HepG2 (cell line): Measurements from ENCODE around the gene ATG9A. TPM values are rescaled to one million over a fixed set of nuclear protein-coding genes. Genes with fewer than 3 reads are reported as not detected.

Experiments
- ATAC-seq: fragments of 200-7000 bp; cut with Tn5 transposase; 3 replicates; pipeline ENCODE4 v1.9.1; 2020; ENCODE audit warnings: mild to moderate bottlenecking, moderate library complexity
- BruUV-seq: library from RNA; stranded (reverse); fragments of 400-500 nt; replicated peaks from 2 replicates; lab custom pipeline; 2021; lab: Mats Ljungman, UMichigan
- CTCF ChIA-PET: fragments of 300-600 bp; formaldehyde crosslinking; extraction: SDS; loops from one replicate; lab custom pipeline; 2021; ENCODE audit warnings: low total read pairs, inconsistent platforms, low intra/inter-chr PET ratio; lab: Yijun Ruan, JAX
- POLR2A ChIA-PET: fragments of 350-600 bp; sonication (Branson Sonifier 250); formaldehyde crosslinking; loops from one replicate; lab custom pipeline; 2020; ENCODE audit warnings: antibody characterized with exemption, inconsistent platforms; lab: Yijun Ruan, JAX
- DNase-seq: peaks from one replicate; pipeline ENCODE4 v3.0.0-alpha.2; 2015; ENCODE audit warnings: low spot score
- FAIRE-seq: peaks from 3 replicates; lab custom pipeline; 2011; peaks lifted over from hg19 to GRCh38; lab: Jason Lieb, UNC
- H2AFZ ChIP-seq: one replicate; pipeline ENCODE4 v1.6.1; 2011; ENCODE audit warnings: low read length, inconsistent platforms
- H3K27ac ChIP-seq: fragments of 300-600 bp; 3 replicates; pipeline ENCODE4 v1.8.0; 2011; ENCODE audit warnings: mixed run types, mild to moderate bottlenecking, mixed read lengths, low read length, inconsistent platforms; ENCODE audit not compliant: insufficient read depth; ENCODE audit errors: extremely low read length
- H3K27me3 ChIP-seq, 2 experiments: fragments of 200-600 bp in 1 of 2; 2 replicates in 1 of 2; 3 replicates in 1 of 2; pipeline versions ENCODE4 v1.6.0 to v1.8.0; 2011; ENCODE audit warnings: low read length in 2 of 2, mild to moderate bottlenecking in 2 of 2, moderate library complexity in 2 of 2, inconsistent platforms in 1 of 2; ENCODE audit not compliant: insufficient read depth in 2 of 2, control insufficient read depth in 1 of 2
- H3K36me3 ChIP-seq, 2 experiments: fragments of 200-600 bp in 1 of 2; replicated peaks in 1 of 2; 2 replicates in 1 of 2; 3 replicates in 1 of 2; pipeline versions ENCODE4 v1.5.1 to v1.8.0; 2011; ENCODE audit warnings: low read length in 2 of 2, inconsistent platforms in 1 of 2; ENCODE audit not compliant: insufficient read depth in 2 of 2, control insufficient read depth in 1 of 2
- H3K4me1 ChIP-seq: 2 replicates; pipeline ENCODE4 v1.5.1; 2012; ENCODE audit warnings: low read length, inconsistent platforms; ENCODE audit not compliant: insufficient read depth
- H3K4me2 ChIP-seq: 2 replicates; pipeline ENCODE4 v1.6.0; 2011; ENCODE audit warnings: low read depth, low read length, inconsistent platforms
- H3K4me3 ChIP-seq, 3 experiments: fragments of 200-600 bp in 1 of 3; sonication (generic), shearing (Covaris generic) in 1 of 3; replicated peaks in 1 of 3; 2 replicates each; pipeline ENCODE4 v1.5.1; 2011 to 2016; ENCODE audit warnings: low read length in 3 of 3, inconsistent platforms in 2 of 3, low read depth in 2 of 3, mild to moderate bottlenecking in 2 of 3, control low read depth in 1 of 3, mixed read lengths in 1 of 3; ENCODE audit not compliant: insufficient read depth in 1 of 3
- H3K79me2 ChIP-seq: one replicate; pipeline ENCODE4 v1.6.1; 2011; ENCODE audit warnings: low read length, inconsistent platforms; ENCODE audit not compliant: insufficient read depth
- H3K9ac ChIP-seq: 2 replicates; pipeline ENCODE4 v1.6.0; 2011; ENCODE audit warnings: mild to moderate bottlenecking, low read depth, low read length, inconsistent platforms; ENCODE audit not compliant: insufficient read depth
- H3K9me3 ChIP-seq: 2 replicates; pipeline ENCODE4 v1.5.1; 2012; ENCODE audit warnings: mild to moderate bottlenecking, low read length
- H4K20me1 ChIP-seq: 2 replicates; pipeline ENCODE4 v1.6.0; 2011; ENCODE audit warnings: inconsistent platforms, mild to moderate bottlenecking, low read length, moderate library complexity; ENCODE audit not compliant: insufficient read depth
- EED ChIP-seq: sonication (generic); formaldehyde crosslinking; IDR thresholded peaks from 2 replicates; pipeline ENCODE4 v1.5.0; 2020; ENCODE audit warnings: mild to moderate bottlenecking, missing genetic modification reagents
- LCORL ChIP-seq, 2 experiments: fragments of 450-650 bp in 1 of 2; sonication (generic) in 1 of 2; formaldehyde crosslinking in 1 of 2; IDR thresholded peaks; 2 replicates each; pipeline versions ENCODE4 v1.5.0 to v1.6.1; 2017 to 2020; ENCODE audit warnings: antibody characterized with exemption in 1 of 2, missing genetic modification reagents in 1 of 2
- MAFK ChIP-seq, 2 experiments: IDR thresholded peaks in 1 of 2; conservative IDR thresholded peaks in 1 of 2; 2 replicates each; pipeline ENCODE4 v1.6.1; 2011; ENCODE audit warnings: improper control_type of control experiment in 2 of 2, low read length in 2 of 2
- RARA ChIP-seq: IDR thresholded peaks from 2 replicates; pipeline ENCODE4 v1.6.1; 2016; ENCODE audit warnings: missing genetic modification reagents, missing compliant biosample characterization
- TBP ChIP-seq: sonication (generic); formaldehyde crosslinking; IDR thresholded peaks from 2 replicates; pipeline ENCODE4 v1.5.0; 2020; ENCODE audit warnings: missing genetic modification reagents
- ZBTB33 ChIP-seq: sonication (generic); formaldehyde crosslinking; IDR thresholded peaks from 2 replicates; pipeline ENCODE4 v1.4.0; 2020; ENCODE audit warnings: missing genetic modification reagents
- ZIK1 ChIP-seq: sonication (generic); formaldehyde crosslinking; IDR thresholded peaks from 2 replicates; pipeline ENCODE4 v1.5.0; 2020; ENCODE audit warnings: mild to moderate bottlenecking, low read depth, missing genetic modification reagents, borderline replicate concordance
- ZNF605 ChIP-seq: sonication (generic); formaldehyde crosslinking; IDR thresholded peaks from 2 replicates; pipeline ENCODE4 v1.8.0; 2022; ENCODE audit warnings: mild to moderate bottlenecking, missing genetic modification reagents
- ZSCAN22 ChIP-seq: sonication (generic); formaldehyde crosslinking; IDR thresholded peaks from 2 replicates; pipeline ENCODE4 v1.4.0; 2020; ENCODE audit warnings: mild to moderate bottlenecking, missing genetic modification reagents
- WGBS: methylation state at CpG from one replicate; pipeline ENCODE4 v1.1.6; 2017; ENCODE audit warnings: low lambda C conversion rate; 5-methylcytosine and 5-hydroxymethylcytosine counted together
- in situ Hi-C: cut with HindIII; loops from 2 replicates; pipeline ENCODE4 v1.10.0; 2017; ENCODE audit warnings: low pct_unique_long_range_greater_than_20kb; ENCODE audit not compliant: extremely low pct_ligation_motif_present
- intact Hi-C: fragments of 100-400 bp; cut with micrococcal nuclease; formaldehyde crosslinking; loops from one replicate; pipeline ENCODE4 v1.10.0; 2022; ENCODE audit not compliant: unreplicated experiment
- polyA plus RNA-seq, 8 experiments: library from polyadenylated mRNA; depleted of rRNA in 3 of 8; stranded (reverse) in 7 of 8; unstranded in 1 of 8; fragments of >200 nt; fragmentation: Illumina TruSeq in 4 of 8; extraction: Trizol in 4 of 8; gene quantifications; 2 replicates each; pipeline versions ENCODE4 v1.2.1 to v1.2.3, GENCODE V29; 2011 to 2016; ENCODE audit warnings: low read depth in 4 of 8, missing spikeins in 1 of 8, mixed read lengths in 1 of 8; ENCODE audit not compliant: insufficient read depth in 1 of 8
- total RNA-seq, 5 experiments: library from RNA; depleted of rRNA; stranded (reverse); fragments of >200 nt; fragmentation: Illumina TruSeq; extraction: Trizol; gene quantifications; 2 replicates each; pipeline ENCODE4 v1.2.3, GENCODE V29; 2016; ENCODE audit warnings: low read depth in 1 of 5
- TF ChIP-seq, protein P1 (sequence below): sonication (generic); formaldehyde crosslinking; IDR thresholded peaks from 2 replicates; pipeline ENCODE4 v1.4.0; 2020; ENCODE audit warnings: missing genetic modification reagents, low read depth, mild to moderate bottlenecking, borderline replicate concordance

The ATG9A gene
- total and polyA plus RNA-seq, 2 of the 13 experiments (the other 11 are each of a cell fraction or from before 2014, with no cell fraction given): 35.0 to 131 TPM

DNA sequence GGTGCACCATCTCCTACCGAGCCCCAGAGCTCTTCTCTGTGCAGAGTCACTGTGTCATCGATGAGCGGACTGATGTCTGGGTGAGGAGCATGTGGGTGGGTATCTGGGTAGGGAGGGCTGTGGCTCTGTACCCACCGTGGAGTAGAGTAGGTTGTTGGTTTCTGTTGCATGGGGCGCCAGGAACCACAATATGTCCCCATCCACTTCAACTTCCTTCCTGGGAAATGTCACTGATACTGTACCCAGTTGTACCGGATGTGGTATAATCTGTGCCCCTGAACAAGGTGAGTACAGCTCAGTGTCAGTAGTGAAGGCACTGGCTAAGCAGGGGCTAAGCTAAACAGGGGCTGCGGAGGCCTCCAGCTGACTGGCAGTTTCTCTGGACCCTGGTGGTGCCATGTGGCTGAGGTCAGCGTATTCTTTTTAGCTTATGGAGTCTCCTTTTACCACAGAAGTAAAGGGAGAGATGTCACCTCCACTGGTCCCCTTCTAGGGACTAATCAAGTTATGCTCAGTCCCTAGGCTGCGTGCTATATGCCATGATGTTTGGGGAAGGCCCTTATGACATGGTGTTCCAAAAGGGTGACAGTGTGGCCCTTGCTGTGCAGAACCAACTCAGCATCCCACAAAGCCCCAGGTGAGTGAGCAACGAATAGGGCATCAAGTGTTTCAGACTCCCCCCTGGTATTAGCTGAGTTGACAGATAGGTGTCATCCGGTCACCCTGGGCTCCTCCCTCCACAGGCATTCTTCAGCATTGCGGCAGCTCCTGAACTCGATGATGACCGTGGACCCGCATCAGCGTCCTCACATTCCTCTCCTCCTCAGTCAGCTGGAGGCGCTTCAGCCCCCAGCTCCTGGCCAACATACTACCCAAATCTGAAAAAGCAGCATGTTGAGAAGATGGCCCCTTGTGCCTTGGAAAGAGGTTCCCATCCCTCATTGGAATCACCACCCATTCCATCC is 18.5 kb upstream of the ATG9A start (continued):
- TF ChIP-seq ZBTB33 (CRISPR knock-in tag): peak; percentile 98
- TF ChIP-seq LCORL (IDR thresholded peaks at IDR 0.05): no peak
- TF ChIP-seq LCORL (CRISPR knock-in tag; IDR thresholded peaks at IDR 0.05): 0 out of 2 replicates have a peak, but pooled peaks have one; percentile 21
- TF ChIP-seq MAFK (conservative IDR thresholded peaks at IDR 0.05 in 1 of 2, IDR thresholded peaks at IDR 0.05 in 1 of 2; ENCODE audit: low read length in 2 of 2): peak; percentile 58 to 79; a peak in 3 of 4 replicates

DNA sequence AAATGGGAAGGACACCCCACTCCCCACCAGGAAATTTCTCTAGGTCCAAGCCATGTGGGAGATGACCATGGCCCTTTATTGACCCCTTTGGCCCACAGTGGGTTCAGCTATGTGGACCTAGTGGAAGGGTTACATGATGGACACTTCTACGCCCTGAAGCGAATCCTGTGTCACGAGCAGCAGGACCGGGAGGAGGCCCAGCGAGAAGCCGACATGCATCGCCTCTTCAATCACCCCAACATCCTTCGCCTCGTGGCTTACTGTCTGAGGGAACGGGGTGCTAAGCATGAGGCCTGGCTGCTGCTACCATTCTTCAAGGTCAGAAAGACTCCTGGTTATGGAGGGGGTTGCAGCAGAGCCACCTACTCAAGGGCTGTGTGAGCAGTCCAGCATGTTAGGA is 17.1 kb upstream of the ATG9A start:
- no TSS peak for BruUV-seq
- DNase-seq (no peak), ATAC-seq (no peak), FAIRE-seq (no peak)
- TF ChIP-seq TBP (CRISPR knock-in tag): no peak
- TF ChIP-seq ZSCAN22 (CRISPR knock-in tag): no peak
- TF ChIP-seq EED (CRISPR knock-in tag): no peak
- 0 out of 2 replicates have a peak, but pooled peaks have one; percentile 29 for TF ChIP-seq ZIK1 (CRISPR knock-in tag)
- peak; percentile 30; the same call in 1 of the 2 replicates for TF ChIP-seq RARA (CRISPR knock-in tag)
- TF ChIP-seq, protein P1, sequence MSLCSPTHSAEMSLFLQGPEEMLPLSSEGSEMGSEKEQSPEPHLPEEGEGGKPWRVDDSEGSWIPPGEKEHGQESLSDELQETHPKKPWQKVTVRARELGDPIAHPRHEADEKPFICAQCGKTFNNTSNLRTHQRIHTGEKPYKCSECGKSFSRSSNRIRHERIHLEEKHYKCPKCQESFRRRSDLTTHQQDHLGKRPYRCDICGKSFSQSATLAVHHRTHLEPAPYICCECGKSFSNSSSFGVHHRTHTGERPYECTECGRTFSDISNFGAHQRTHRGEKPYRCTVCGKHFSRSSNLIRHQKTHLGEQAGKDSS (CRISPR knock-in tag): no peak
- 0 out of 2 replicates have a peak, but pooled peaks have one; percentile 18 for TF ChIP-seq ZNF605
- Histone ChIP-seq H4K20me1 (no peaks in the 10 kb centered on the region), H3K4me2 (peak overlapping the region; percentile 90), H3K9ac (peak overlapping the region; percentile 90), H3K9me3 (no peaks in the 10 kb centered on the region), H3K4me3 (peak overlapping the region; percentile 88 to 97 (median 93); a peak in 4 of 6 replicates), H3K27ac (no peak overlapping the region), H3K4me1 (peaks cover 65% of the 10 kb centered on the region), H3K79me2 (peaks cover 14% of the 10 kb centered on the region), H3K27me3 (no peaks in the 10 kb centered on the region; a peak in 1 of 5 replicates), H3K36me3 (peaks cover 1 to 13% of the 10 kb centered on the region in 2 experiments; a peak in 4 of 5 replicates), H2AFZ (no peak overlapping the region)
- CTCF ChIA-PET: no interaction called here
- 98% methylated on average over 10 of the region's 10 CpGs for WGBS
- intact Hi-C loops (no loop called here), in situ Hi-C loops (no loop called here)
- POLR2A ChIA-PET: interaction anchor here (1.8 to 2.8 kb wide), 8 partner anchors 16 to 70 kb away, joined by 12 to 69 read pairs (median 26); partner anchors contain the start of genes ANKZF1, ATG9A, CNPPD1 and DNAJB2
